ENCODE data around the gene ASTN2.

- no peak for TF ChIP-seq CTCF (IDR thresholded peaks at IDR 0.05)
- no peak for TF ChIP-seq POLR2A (IDR thresholded peaks at IDR 0.05)
These were observed 501.3 kb downstream of the ASTN2 start for GRCh38 chr9:116913536-116913935.

Measured in lower leg skin (tissue), 3 donors.